K562 (cell line): Measurements from ENCODE around the gene RNH1. TPM values are rescaled to one million over a fixed set of nuclear protein-coding genes. Genes with fewer than 3 reads are reported as not detected.
A peak's percentile ranks its signal among the peaks of the same experiment; 100 is the strongest.

Experiments used
- ATAC-seq: fragments of 200-7000 bp; cut with Tn5 transposase; 3 replicates; pipeline ENCODE4 v1.9.1; 2020; ENCODE audit warnings: moderate library complexity
- BruUV-seq: library from RNA; stranded (reverse); fragments of 400-500 nt; replicated peaks from 2 replicates; lab custom pipeline; 2021; lab: Mats Ljungman, UMichigan
- CTCF ChIA-PET: fragments of 300-600 bp; formaldehyde crosslinking; extraction: SDS; loops from one replicate; lab custom pipeline; 2021; ENCODE audit warnings: low intra/inter-chr PET ratio; lab: Yijun Ruan, JAX
- POLR2A ChIA-PET: fragments of 300-600, 350-650 bp; sonication (Branson Sonifier 250); formaldehyde crosslinking; extraction: SDS; loops from one replicate; lab custom pipeline; 2021; ENCODE audit warnings: antibody characterized with exemption, inconsistent platforms; lab: Yijun Ruan, JAX
- DNase-seq, 4 experiments: peaks; one replicate each; pipeline versions ENCODE4 v3.0.0 to v3.0.0-alpha.2; 2011 to 2018; ENCODE audit warnings: low spot score in 3 of 4, mixed read lengths in 3 of 4; ENCODE audit errors: extremely low read depth in 1 of 4
- FAIRE-seq: peaks from 2 replicates; lab custom pipeline; 2011; peaks lifted over from hg19 to GRCh38; lab: Jason Lieb, UNC
- H2AFZ ChIP-seq: 2 replicates; pipeline ENCODE4 v1.6.0; 2011; ENCODE audit warnings: low read depth, low read length, control low read depth, inconsistent platforms
- H3K27ac ChIP-seq: fragments of 200-600 bp; 3 replicates; pipeline ENCODE4 v1.8.0; 2011; ENCODE audit warnings: low read depth, mild to moderate bottlenecking, control low read depth, inconsistent platforms, low read length, moderate library complexity, mixed read lengths; ENCODE audit errors: extremely low read depth
- H3K27me3 ChIP-seq, 2 experiments: fragments of 300-600 bp in 1 of 2; 2 replicates in 1 of 2; 3 replicates in 1 of 2; pipeline versions ENCODE4 v1.6.0 to v1.8.0; 2011; ENCODE audit warnings: inconsistent platforms in 2 of 2, low read length in 2 of 2, mild to moderate bottlenecking in 1 of 2, mixed read lengths in 1 of 2, moderate library complexity in 1 of 2; ENCODE audit not compliant: control insufficient read depth in 2 of 2, insufficient read depth in 2 of 2
- H3K36me3 ChIP-seq: fragments of 300-600 bp; 3 replicates; pipeline ENCODE4 v1.8.0; 2011; ENCODE audit warnings: mild to moderate bottlenecking, low read length, inconsistent platforms; ENCODE audit not compliant: control insufficient read depth, insufficient read depth
- H3K4me1 ChIP-seq, 2 experiments: fragments of 200-600 bp in 1 of 2; replicated peaks in 1 of 2; 2 replicates in 1 of 2; 3 replicates in 1 of 2; pipeline versions ENCODE4 v1.5.1 to v1.8.0; 2011; ENCODE audit warnings: inconsistent platforms in 2 of 2, low read length in 2 of 2, mild to moderate bottlenecking in 1 of 2, mixed read lengths in 1 of 2, moderate library complexity in 1 of 2; ENCODE audit not compliant: control insufficient read depth in 2 of 2, insufficient read depth in 2 of 2
- H3K4me2 ChIP-seq: 2 replicates; pipeline ENCODE4 v1.6.1; 2011; ENCODE audit warnings: low read length, control low read depth, inconsistent platforms, mixed read lengths; ENCODE audit not compliant: insufficient read depth
- H3K4me3 ChIP-seq: fragments of 200-600 bp; sonication (generic), shearing (Covaris generic); 2 replicates; pipeline ENCODE4 v1.5.1; 2016; ENCODE audit warnings: control low read depth, inconsistent platforms
- H3K79me2 ChIP-seq: fragments of 200-600 bp; 3 replicates; pipeline ENCODE4 v1.8.0; 2011; ENCODE audit warnings: low read length, inconsistent platforms; ENCODE audit not compliant: control insufficient read depth, insufficient read depth
- H3K9ac ChIP-seq, 2 experiments: 2 replicates each; pipeline versions ENCODE4 v1.6.0 to v1.6.1; 2011; ENCODE audit warnings: low read depth in 2 of 2, low read length in 2 of 2, control low read depth in 1 of 2, inconsistent platforms in 1 of 2, mild to moderate bottlenecking in 1 of 2, mixed read lengths in 1 of 2; ENCODE audit not compliant: insufficient read depth in 1 of 2
- H3K9me1 ChIP-seq: one replicate; pipeline ENCODE4 v1.6.0; 2011; ENCODE audit warnings: inconsistent platforms, mild to moderate bottlenecking, low read length, moderate library complexity; ENCODE audit not compliant: control insufficient read depth, insufficient read depth
- H3K9me3 ChIP-seq: replicated peaks from 2 replicates; pipeline ENCODE4 v1.5.1; 2011; ENCODE audit warnings: low read depth, low read length, inconsistent platforms; ENCODE audit not compliant: control insufficient read depth, insufficient read depth
- H4K20me1 ChIP-seq: replicated peaks from 2 replicates; pipeline ENCODE4 v1.6.1; 2011; ENCODE audit warnings: low read length, inconsistent platforms, mixed read lengths; ENCODE audit not compliant: control insufficient read depth, insufficient read depth
- ASH1L ChIP-seq: fragments of 450-650 bp; IDR thresholded peaks from 2 replicates; pipeline ENCODE4 v1.6.1; 2018; ENCODE audit warnings: borderline replicate concordance, mild to moderate bottlenecking, low read depth; ENCODE audit not compliant: partially characterized antibody
- ETV5 ChIP-seq: sonication (generic); formaldehyde crosslinking; IDR thresholded peaks from 2 replicates; pipeline ENCODE4 v1.4.0; 2020; ENCODE audit warnings: low read depth, mild to moderate bottlenecking, missing genetic modification reagents
- NFYB ChIP-seq: IDR thresholded peaks from 2 replicates; pipeline ENCODE4 v1.6.1; 2011; ENCODE audit warnings: mild to moderate bottlenecking, moderate library complexity; ENCODE audit not compliant: insufficient read length; ENCODE audit errors: extremely low read depth
- RBFOX2 ChIP-seq: fragments of 200-400 bp; formaldehyde crosslinking; IDR thresholded peaks from 2 replicates; pipeline ENCODE4 v1.6.1; 2017; ENCODE audit warnings: low read depth, mild to moderate bottlenecking, low read length, moderate library complexity
- SRSF7 ChIP-seq: fragments of 200-400 bp; formaldehyde crosslinking; optimal IDR thresholded peaks from 2 replicates; pipeline ENCODE3; 2017; ENCODE audit warnings: mild to moderate bottlenecking, low read depth, low read length
- VEZF1 ChIP-seq: fragments of 200-800 bp; sonication (Bioruptor generic); IDR thresholded peaks from 2 replicates; pipeline ENCODE4 v1.6.1; 2017; ENCODE audit warnings: missing genetic modification characterization, missing compliant biosample characterization
- ZBTB33 ChIP-seq: sonication (generic); formaldehyde crosslinking; IDR thresholded peaks from 2 replicates; pipeline ENCODE4 v1.8.1; 2023; ENCODE audit warnings: mild to moderate bottlenecking, missing genetic modification reagents
- WGBS: fragments of 100-300 bp; shearing (Covaris generic); methylation state at CpG from one replicate; pipeline ENCODE4 v1.1.6; 2016; ENCODE audit warnings: low coverage, mixed read lengths; ENCODE audit not compliant: insufficient coverage; ENCODE audit errors: missing lambda C conversion rate; 5-methylcytosine and 5-hydroxymethylcytosine counted together
- in situ Hi-C: fragments of 300-500 bp; cut with MboI; formaldehyde crosslinking; loops from 4 replicates; pipeline ENCODE4 v1.15.0; 2018; ENCODE audit warnings: inconsistent platforms, mixed read lengths
- intact Hi-C: fragments of 100-400 bp; cut with micrococcal nuclease; formaldehyde crosslinking; loops from 2 replicates; pipeline ENCODE4 v1.14.2; 2022
- polyA plus RNA-seq, 8 experiments: library from polyadenylated mRNA; depleted of rRNA in 4 of 8; stranded (reverse) in 5 of 8; unstranded in 3 of 8; fragments of >200 nt; fragmentation: Nextera tagmentation in 2 of 8; fragmentation: Illumina TruSeq in 1 of 8; extraction: Ambion mirVana in 2 of 8; extraction: Trizol in 1 of 8; gene quantifications; 2 replicates each; pipeline versions ENCODE4 v1.2.1 to v1.2.3, GENCODE V29; 2011 to 2014; ENCODE audit warnings: inconsistent platforms in 1 of 8, missing spikeins in 1 of 8
- total RNA-seq, 7 experiments: library from RNA; depleted of rRNA in 6 of 7; stranded (reverse); fragments of >200 nt in 6 of 7; fragmentation: Illumina TruSeq in 2 of 7; extraction: Trizol in 2 of 7; gene quantifications; 2 replicates each; pipeline versions ENCODE4 v1.2.1 to v1.2.3, GENCODE V29; 2011 to 2021; ENCODE audit warnings: low replicate concordance in 1 of 7
- TF ChIP-seq, protein P1 (sequence below): fragments of 200-800 bp; sonication (Bioruptor generic); IDR thresholded peaks from 2 replicates; pipeline ENCODE4 v1.6.1; 2016; ENCODE audit warnings: missing genetic modification characterization, missing compliant biosample characterization

The RNH1 gene
- total and polyA plus RNA-seq, 9 of the 15 experiments (the other 6 are each of a cell fraction or from before 2014, with no cell fraction given) = 2.5 to 160 (median 44.3) TPM

DNA sequence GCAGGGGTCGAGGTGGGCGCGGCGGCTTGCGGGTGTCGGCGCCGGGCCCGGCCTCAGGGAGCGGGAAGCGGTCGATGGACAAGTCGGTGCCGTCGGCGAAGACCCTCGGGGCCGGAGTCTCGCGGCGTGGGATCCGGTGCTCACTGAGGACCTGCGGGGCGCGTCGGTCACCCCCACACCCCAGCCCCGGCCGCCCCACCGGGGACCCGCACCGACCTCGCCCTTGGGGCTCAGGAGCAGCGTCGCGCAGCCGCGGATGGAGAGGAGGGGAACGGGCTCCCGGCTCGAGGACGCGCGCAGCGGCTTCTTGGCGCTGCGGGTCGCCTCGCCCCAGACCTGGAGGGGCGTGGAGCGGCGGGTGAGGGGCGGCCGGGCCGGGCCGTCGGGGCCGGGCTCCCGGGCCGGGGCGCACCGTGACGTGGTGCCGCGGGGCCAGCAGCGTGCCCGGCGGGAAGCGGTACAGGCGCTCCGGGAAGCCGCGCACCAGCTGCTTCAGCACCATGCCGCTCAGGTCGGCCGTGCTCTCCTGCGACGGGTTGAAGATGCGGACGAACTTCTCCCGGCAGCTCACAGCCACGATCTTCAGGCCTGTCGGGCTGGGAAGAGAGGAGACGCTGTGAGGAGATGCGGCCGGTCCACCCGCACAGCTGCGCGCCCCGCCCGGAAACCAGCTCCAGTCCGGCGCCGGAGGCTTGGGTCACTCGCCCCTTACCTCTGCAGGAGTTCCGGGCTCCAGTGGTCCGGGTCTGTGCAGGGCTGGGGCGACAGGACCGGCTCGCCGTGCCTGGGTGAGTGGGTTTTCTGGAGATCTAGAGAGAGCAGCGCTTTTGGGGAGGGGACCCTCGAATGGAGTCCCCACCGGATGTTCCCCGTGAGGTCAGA lies 49.0 kb upstream of the RNH1 start:
- H3K79me2 ChIP-seq = peaks cover 9% of the 10 kb centered on the region; the same call in 1 of the 3 replicates
- no peak for TF ChIP-seq ASH1L
- no peak for TF ChIP-seq NFYB
- no peak for TF ChIP-seq VEZF1 (CRISPR knock-in tag)
- TF ChIP-seq, protein P1, sequence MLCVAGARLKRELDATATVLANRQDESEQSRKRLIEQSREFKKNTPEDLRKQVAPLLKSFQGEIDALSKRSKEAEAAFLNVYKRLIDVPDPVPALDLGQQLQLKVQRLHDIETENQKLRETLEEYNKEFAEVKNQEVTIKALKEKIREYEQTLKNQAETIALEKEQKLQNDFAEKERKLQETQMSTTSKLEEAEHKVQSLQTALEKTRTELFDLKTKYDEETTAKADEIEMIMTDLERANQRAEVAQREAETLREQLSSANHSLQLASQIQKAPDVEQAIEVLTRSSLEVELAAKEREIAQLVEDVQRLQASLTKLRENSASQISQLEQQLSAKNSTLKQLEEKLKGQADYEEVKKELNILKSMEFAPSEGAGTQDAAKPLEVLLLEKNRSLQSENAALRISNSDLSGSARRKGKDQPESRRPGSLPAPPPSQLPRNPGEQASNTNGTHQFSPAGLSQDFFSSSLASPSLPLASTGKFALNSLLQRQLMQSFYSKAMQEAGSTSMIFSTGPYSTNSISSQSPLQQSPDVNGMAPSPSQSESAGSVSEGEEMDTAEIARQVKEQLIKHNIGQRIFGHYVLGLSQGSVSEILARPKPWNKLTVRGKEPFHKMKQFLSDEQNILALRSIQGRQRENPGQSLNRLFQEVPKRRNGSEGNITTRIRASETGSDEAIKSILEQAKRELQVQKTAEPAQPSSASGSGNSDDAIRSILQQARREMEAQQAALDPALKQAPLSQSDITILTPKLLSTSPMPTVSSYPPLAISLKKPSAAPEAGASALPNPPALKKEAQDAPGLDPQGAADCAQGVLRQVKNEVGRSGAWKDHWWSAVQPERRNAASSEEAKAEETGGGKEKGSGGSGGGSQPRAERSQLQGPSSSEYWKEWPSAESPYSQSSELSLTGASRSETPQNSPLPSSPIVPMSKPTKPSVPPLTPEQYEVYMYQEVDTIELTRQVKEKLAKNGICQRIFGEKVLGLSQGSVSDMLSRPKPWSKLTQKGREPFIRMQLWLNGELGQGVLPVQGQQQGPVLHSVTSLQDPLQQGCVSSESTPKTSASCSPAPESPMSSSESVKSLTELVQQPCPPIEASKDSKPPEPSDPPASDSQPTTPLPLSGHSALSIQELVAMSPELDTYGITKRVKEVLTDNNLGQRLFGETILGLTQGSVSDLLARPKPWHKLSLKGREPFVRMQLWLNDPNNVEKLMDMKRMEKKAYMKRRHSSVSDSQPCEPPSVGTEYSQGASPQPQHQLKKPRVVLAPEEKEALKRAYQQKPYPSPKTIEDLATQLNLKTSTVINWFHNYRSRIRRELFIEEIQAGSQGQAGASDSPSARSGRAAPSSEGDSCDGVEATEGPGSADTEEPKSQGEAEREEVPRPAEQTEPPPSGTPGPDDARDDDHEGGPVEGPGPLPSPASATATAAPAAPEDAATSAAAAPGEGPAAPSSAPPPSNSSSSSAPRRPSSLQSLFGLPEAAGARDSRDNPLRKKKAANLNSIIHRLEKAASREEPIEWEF (CRISPR knock-in tag) = no peak
- peak; percentile 73 for TF ChIP-seq ZBTB33 (CRISPR knock-in tag)
- TF ChIP-seq ETV5 = no peak
- peak; percentile 7; the same call in 1 of the 2 replicates for TF ChIP-seq RBFOX2
- TF ChIP-seq SRSF7 = no peak
- H4K20me1 ChIP-seq = no peaks in the 10 kb centered on the region
- 93% methylated on average over 11 of the region's 104 CpGs for WGBS
- H2AFZ ChIP-seq = no peak overlapping the region
- peaks cover 27 to 97% of the 10 kb centered on the region in 2 experiments for H3K4me1 ChIP-seq
- H3K9me3 ChIP-seq = no peaks in the 10 kb centered on the region
- POLR2A ChIA-PET = interaction anchor here (0.6 to 1.8 kb wide), 4 partner anchors 15 to 100 kb away, joined by 3 to 5 read pairs (median 4); no protein-coding TSS in a partner anchor
- no peak for ATAC-seq
- no peak overlapping the region for H3K9ac ChIP-seq
- no peak overlapping the region for H3K4me3 ChIP-seq
- DNase-seq = no peak
- intact Hi-C loops (loop anchor here (10.0 kb wide), 2 partner anchors 59 to 139 kb away; partner anchors contain the start of genes DEAF1, IRF7 and TMEM80), in situ Hi-C loops (no loop called here)
- no peak overlapping the region for H3K4me2 ChIP-seq
- FAIRE-seq = no peak
- no peaks in the 10 kb centered on the region for H3K27me3 ChIP-seq
- H3K36me3 ChIP-seq = no peaks in the 10 kb centered on the region
- H3K9me1 ChIP-seq = peaks cover 2% of the 10 kb centered on the region
- H3K27ac ChIP-seq = no peak overlapping the region
- BruUV-seq = no TSS peak
- CTCF ChIA-PET = interaction anchor here (1.8 kb wide), 1 partner anchor 172 kb away, joined by 12 read pairs; no protein-coding TSS in a partner anchor
